HepG2 (cell line): ENCODE measurements around the gene IFIT2.

Experiments
- DDIT3 ChIP-seq: sonication (generic); formaldehyde crosslinking; IDR thresholded peaks from 2 replicates; pipeline ENCODE4 v1.4.0; 2020; ENCODE audit warnings: mild to moderate bottlenecking, missing genetic modification reagents
- EZH2 ChIP-seq: conservative IDR thresholded peaks from 2 replicates; pipeline ENCODE4 v1.6.1; 2012; ENCODE audit warnings: mild to moderate bottlenecking, low read depth, low read length, moderate library complexity
- GABPA ChIP-seq, 2 experiments: IDR thresholded peaks; 2 replicates each; pipeline ENCODE4 v1.6.1; 2011 to 2016; ENCODE audit warnings: low read depth in 2 of 2, low read length in 1 of 2, missing biosample characterization in 1 of 2, missing genetic modification characterization in 1 of 2
- HDAC6 ChIP-seq: fragments of 200-600 bp; sonication (generic); IDR thresholded peaks from 2 replicates; pipeline ENCODE4 v1.7.0; 2017; ENCODE audit warnings: mild to moderate bottlenecking, antibody characterized with exemption, low read length, low read depth
- JUN ChIP-seq: sonication (generic); formaldehyde crosslinking; IDR thresholded peaks from 2 replicates; pipeline ENCODE4 v1.4.0; 2020; ENCODE audit warnings: mild to moderate bottlenecking, missing genetic modification reagents
- MAX ChIP-seq: IDR thresholded peaks from 2 replicates; pipeline ENCODE4 v1.6.1; 2012; ENCODE audit warnings: inconsistent platforms
- NRL ChIP-seq: sonication (generic); formaldehyde crosslinking; IDR thresholded peaks from 2 replicates; pipeline ENCODE4 v1.5.0; 2020; ENCODE audit warnings: missing genetic modification reagents, mild to moderate bottlenecking, moderate library complexity, borderline replicate concordance
- POLR2AphosphoS5 ChIP-seq: IDR thresholded peaks from 2 replicates; pipeline ENCODE4 v1.6.1; 2012; ENCODE audit warnings: low read depth, low read length
- RAD21 ChIP-seq: fragments of 450-650 bp; formaldehyde crosslinking; IDR thresholded peaks from 2 replicates; pipeline ENCODE4 v1.5.0; 2020; ENCODE audit warnings: mild to moderate bottlenecking
- SIN3A ChIP-seq: IDR thresholded peaks from 2 replicates; pipeline ENCODE4 v1.6.1; 2011; ENCODE audit warnings: low read depth, mild to moderate bottlenecking, control low read depth, low read length, borderline replicate concordance
- ZNF510 ChIP-seq: sonication (generic); formaldehyde crosslinking; IDR thresholded peaks from 2 replicates; pipeline ENCODE4 v1.4.0; 2020; ENCODE audit warnings: low read depth, mild to moderate bottlenecking, missing genetic modification reagents
- TF ChIP-seq, protein P1 (sequence below): sonication (generic); formaldehyde crosslinking; IDR thresholded peaks from 2 replicates; pipeline ENCODE4 v1.8.0; 2022; ENCODE audit warnings: missing genetic modification reagents, mild to moderate bottlenecking, moderate library complexity, borderline replicate concordance
- TF ChIP-seq, protein P2 (sequence below): sonication (generic); formaldehyde crosslinking; IDR thresholded peaks from 2 replicates; pipeline ENCODE4 v1.5.0; 2020; ENCODE audit warnings: mild to moderate bottlenecking, missing genetic modification reagents, moderate library complexity

- no peak for TF ChIP-seq RAD21 (CRISPR knock-in tag)
- TF ChIP-seq HDAC6 = no peak
- TF ChIP-seq, protein P1, sequence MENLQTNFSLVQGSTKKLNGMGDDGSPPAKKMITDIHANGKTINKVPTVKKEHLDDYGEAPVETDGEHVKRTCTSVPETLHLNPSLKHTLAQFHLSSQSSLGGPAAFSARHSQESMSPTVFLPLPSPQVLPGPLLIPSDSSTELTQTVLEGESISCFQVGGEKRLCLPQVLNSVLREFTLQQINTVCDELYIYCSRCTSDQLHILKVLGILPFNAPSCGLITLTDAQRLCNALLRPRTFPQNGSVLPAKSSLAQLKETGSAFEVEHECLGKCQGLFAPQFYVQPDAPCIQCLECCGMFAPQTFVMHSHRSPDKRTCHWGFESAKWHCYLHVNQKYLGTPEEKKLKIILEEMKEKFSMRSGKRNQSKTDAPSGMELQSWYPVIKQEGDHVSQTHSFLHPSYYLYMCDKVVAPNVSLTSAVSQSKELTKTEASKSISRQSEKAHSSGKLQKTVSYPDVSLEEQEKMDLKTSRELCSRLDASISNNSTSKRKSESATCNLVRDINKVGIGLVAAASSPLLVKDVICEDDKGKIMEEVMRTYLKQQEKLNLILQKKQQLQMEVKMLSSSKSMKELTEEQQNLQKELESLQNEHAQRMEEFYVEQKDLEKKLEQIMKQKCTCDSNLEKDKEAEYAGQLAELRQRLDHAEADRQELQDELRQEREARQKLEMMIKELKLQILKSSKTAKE (CRISPR knock-in tag) = no peak
- TF ChIP-seq JUN (CRISPR knock-in tag) = no peak
- TF ChIP-seq, protein P2, sequence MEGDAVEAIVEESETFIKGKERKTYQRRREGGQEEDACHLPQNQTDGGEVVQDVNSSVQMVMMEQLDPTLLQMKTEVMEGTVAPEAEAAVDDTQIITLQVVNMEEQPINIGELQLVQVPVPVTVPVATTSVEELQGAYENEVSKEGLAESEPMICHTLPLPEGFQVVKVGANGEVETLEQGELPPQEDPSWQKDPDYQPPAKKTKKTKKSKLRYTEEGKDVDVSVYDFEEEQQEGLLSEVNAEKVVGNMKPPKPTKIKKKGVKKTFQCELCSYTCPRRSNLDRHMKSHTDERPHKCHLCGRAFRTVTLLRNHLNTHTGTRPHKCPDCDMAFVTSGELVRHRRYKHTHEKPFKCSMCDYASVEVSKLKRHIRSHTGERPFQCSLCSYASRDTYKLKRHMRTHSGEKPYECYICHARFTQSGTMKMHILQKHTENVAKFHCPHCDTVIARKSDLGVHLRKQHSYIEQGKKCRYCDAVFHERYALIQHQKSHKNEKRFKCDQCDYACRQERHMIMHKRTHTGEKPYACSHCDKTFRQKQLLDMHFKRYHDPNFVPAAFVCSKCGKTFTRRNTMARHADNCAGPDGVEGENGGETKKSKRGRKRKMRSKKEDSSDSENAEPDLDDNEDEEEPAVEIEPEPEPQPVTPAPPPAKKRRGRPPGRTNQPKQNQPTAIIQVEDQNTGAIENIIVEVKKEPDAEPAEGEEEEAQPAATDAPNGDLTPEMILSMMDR (CRISPR knock-in tag) = no peak
- TF ChIP-seq POLR2AphosphoS5 = no peak
- no peak for TF ChIP-seq SIN3A
- no peak for TF ChIP-seq EZH2
- TF ChIP-seq MAX = no peak
- TF ChIP-seq DDIT3 = no peak
- no peak for TF ChIP-seq GABPA (IDR thresholded peaks at IDR 0.05; ENCODE audit: low read depth, low read length)
- TF ChIP-seq GABPA (CRISPR knock-in tag; IDR thresholded peaks at IDR 0.05; ENCODE audit: low read depth) = no peak
- TF ChIP-seq NRL (CRISPR knock-in tag) = no peak
- TF ChIP-seq ZNF510 = no peak
Observed at GRCh38 chr10:89281606-89282395, 20.0 kb upstream of the IFIT2 start.
